Measurements from ENCODE around the gene RIMS3.
"Not testable (repeated sequence)": the region's sequence is repeated elsewhere in the genome, so short reads cannot be mapped to it uniquely, and the experiment has no call there.

DNA sequence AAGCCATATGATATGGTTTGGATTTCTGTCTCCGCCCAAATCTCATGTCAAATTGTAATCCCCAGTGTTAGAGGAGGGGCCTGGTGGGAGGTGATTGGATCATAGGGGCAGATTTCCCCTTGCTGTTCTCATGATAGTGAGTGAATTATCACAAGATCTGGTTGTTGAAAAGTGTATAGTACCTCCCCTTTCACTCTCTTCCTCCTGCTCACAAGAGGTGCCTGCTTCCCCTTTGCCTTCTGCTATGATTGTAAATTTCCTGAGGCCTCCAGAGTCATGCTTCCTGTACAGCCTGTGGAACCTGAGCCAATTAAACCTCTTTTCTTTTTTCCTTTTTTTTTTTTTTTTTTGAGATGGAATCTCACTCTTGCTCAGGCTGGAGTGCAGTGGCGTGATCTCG, 90.7 kb downstream of the RIMS3 start:
- TF ChIP-seq, protein P1, sequence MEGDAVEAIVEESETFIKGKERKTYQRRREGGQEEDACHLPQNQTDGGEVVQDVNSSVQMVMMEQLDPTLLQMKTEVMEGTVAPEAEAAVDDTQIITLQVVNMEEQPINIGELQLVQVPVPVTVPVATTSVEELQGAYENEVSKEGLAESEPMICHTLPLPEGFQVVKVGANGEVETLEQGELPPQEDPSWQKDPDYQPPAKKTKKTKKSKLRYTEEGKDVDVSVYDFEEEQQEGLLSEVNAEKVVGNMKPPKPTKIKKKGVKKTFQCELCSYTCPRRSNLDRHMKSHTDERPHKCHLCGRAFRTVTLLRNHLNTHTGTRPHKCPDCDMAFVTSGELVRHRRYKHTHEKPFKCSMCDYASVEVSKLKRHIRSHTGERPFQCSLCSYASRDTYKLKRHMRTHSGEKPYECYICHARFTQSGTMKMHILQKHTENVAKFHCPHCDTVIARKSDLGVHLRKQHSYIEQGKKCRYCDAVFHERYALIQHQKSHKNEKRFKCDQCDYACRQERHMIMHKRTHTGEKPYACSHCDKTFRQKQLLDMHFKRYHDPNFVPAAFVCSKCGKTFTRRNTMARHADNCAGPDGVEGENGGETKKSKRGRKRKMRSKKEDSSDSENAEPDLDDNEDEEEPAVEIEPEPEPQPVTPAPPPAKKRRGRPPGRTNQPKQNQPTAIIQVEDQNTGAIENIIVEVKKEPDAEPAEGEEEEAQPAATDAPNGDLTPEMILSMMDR (IDR thresholded peaks at IDR 0.05) = not testable (repeated sequence)
- TF ChIP-seq POLR2A, EP300 (IDR thresholded peaks at IDR 0.05): not testable (repeated sequence)

All from ovary (tissue), 3 donors.